DND-41 (cell line): ENCODE data around the gene PHF14.

Source experiments
- CTCF ChIP-seq: IDR thresholded peaks from 2 replicates; pipeline ENCODE4 v1.5.1; 2012; ENCODE audit warnings: borderline replicate concordance, low read length, moderate library complexity, mild to moderate bottlenecking; ENCODE audit not compliant: poor library complexity, severe bottlenecking; ENCODE audit errors: extremely low read depth
- EZH2 ChIP-seq: IDR thresholded peaks from 3 replicates; pipeline ENCODE4 v1.6.1; 2012; ENCODE audit warnings: borderline replicate concordance, low read depth, mild to moderate bottlenecking, moderate library complexity, low read length, inconsistent platforms; ENCODE audit not compliant: severe bottlenecking

GRCh38 chr7:10981317-10981716 lies 7.6 kb downstream of the PHF14 start:
- TF ChIP-seq CTCF (no peak), EZH2 (no peak)
